Spinal cord (tissue), 10 donors: Measurements from ENCODE around the gene ZCCHC7. TPM values are rescaled to one million over a fixed set of nuclear protein-coding genes. Genes with fewer than 3 reads are reported as not detected.
"Not testable (repeated sequence)": the region's sequence is repeated elsewhere in the genome, so short reads cannot be mapped to it uniquely, and the experiment has no call there.

ENCODE experiments used
- DNase-seq, 6 donors: peaks; one replicate each; pipeline versions ENCODE4 v3.0.0 to v3.0.0-alpha.2; 2013 to 2015; ENCODE audit warnings: low spot score in 6 of 6, low read depth in 4 of 6
- H3K27ac ChIP-seq: one replicate; pipeline ENCODE4 v1.5.1; 2013; ENCODE audit warnings: low read depth, low read length, control low read depth
- H3K27me3 ChIP-seq: one replicate; pipeline ENCODE4 v1.6.1; 2013; ENCODE audit warnings: low read length; ENCODE audit not compliant: control insufficient read depth, insufficient read depth
- H3K36me3 ChIP-seq: one replicate; pipeline ENCODE4 v1.6.1; 2013; ENCODE audit warnings: low read length; ENCODE audit not compliant: control insufficient read depth, insufficient read depth
- H3K4me1 ChIP-seq: one replicate; pipeline ENCODE4 v1.6.1; 2013; ENCODE audit warnings: low read length; ENCODE audit not compliant: control insufficient read depth, insufficient read depth
- H3K4me3 ChIP-seq: one replicate; pipeline ENCODE4 v1.5.1; 2013; ENCODE audit warnings: low read depth, low read length, control low read depth
- H3K9me3 ChIP-seq: one replicate; pipeline ENCODE4 v1.6.1; 2013; ENCODE audit warnings: low read length; ENCODE audit not compliant: control insufficient read depth, insufficient read depth
- WGBS: methylation state at CpG from one replicate; pipeline ENCODE4 v1.1.5; 2013; ENCODE audit warnings: missing lambda C conversion rate; ENCODE audit not compliant: insufficient coverage; 5-methylcytosine and 5-hydroxymethylcytosine counted together
- polyA plus RNA-seq, 2 donors: library from polyadenylated mRNA; unstranded; fragments of 120-200 nt; gene quantifications; one replicate each; pipeline ENCODE4 v1.2.1, GENCODE V29; 2013; ENCODE audit not compliant: insufficient read length in 2 of 2
- total RNA-seq, 2 donors: library from RNA; depleted of rRNA in 1 of 2; stranded (reverse); fragments of 120-200 nt in 1 of 2; fragments of >200 nt in 1 of 2; gene quantifications; one replicate each; pipeline versions ENCODE4 v1.2.3 to v1.2.4, GENCODE V29; 2013 to 2014
- donor health status: healthy.

The ZCCHC7 gene
- total and polyA plus RNA-seq, 4 donors: 14.3 to 26.5 (median 20.1) TPM

- DNase-seq: peak in 1 of 6 donors; percentile 5
- Histone ChIP-seq H3K27me3 (no peaks in the 10 kb centered on the region), H3K4me1 (no peaks in the 10 kb centered on the region), H3K9me3 (no peaks in the 10 kb centered on the region), H3K27ac (no peak overlapping the region), H3K36me3 (no peaks in the 10 kb centered on the region), H3K4me3 (no peak overlapping the region)
- no CpG with 5 or more reads among the region's 1 CpG for WGBS
Measured at GRCh38 chr9:37284636-37285035, 164.3 kb downstream of the ZCCHC7 start.

GRCh38 chr9:37286530-37287175 lies 166.3 kb downstream of the ZCCHC7 start:
- H3K36me3 ChIP-seq: no peaks in the 10 kb centered on the region
- no peak overlapping the region for H3K4me3 ChIP-seq
- DNase-seq: no peak
- no peaks in the 10 kb centered on the region for H3K27me3 ChIP-seq
- no peak overlapping the region for H3K27ac ChIP-seq
- peaks cover 4% of the 10 kb centered on the region for H3K4me1 ChIP-seq
- no CpG with 5 or more reads among the region's 6 CpGs for WGBS
- no peaks in the 10 kb centered on the region for H3K9me3 ChIP-seq

- Histone ChIP-seq H3K4me1 (peaks cover 4% of the 10 kb centered on the region), H3K9me3 (no peaks in the 10 kb centered on the region), H3K36me3 (no peaks in the 10 kb centered on the region), H3K27ac (no peak overlapping the region), H3K27me3 (no peaks in the 10 kb centered on the region), H3K4me3 (no peak overlapping the region)
- DNase-seq: no peak
- no CpG with 5 or more reads among the region's 4 CpGs for WGBS
Measured at GRCh38 chr9:37287317-37287716, 166.9 kb downstream of the ZCCHC7 start.

- DNase-seq: no peak
- H3K27ac ChIP-seq: no peak overlapping the region
- 94% methylated on average over 2 of the region's 4 CpGs for WGBS
Measured at GRCh38 chr9:37289631-37290030, 169.3 kb downstream of the ZCCHC7 start.

DNA sequence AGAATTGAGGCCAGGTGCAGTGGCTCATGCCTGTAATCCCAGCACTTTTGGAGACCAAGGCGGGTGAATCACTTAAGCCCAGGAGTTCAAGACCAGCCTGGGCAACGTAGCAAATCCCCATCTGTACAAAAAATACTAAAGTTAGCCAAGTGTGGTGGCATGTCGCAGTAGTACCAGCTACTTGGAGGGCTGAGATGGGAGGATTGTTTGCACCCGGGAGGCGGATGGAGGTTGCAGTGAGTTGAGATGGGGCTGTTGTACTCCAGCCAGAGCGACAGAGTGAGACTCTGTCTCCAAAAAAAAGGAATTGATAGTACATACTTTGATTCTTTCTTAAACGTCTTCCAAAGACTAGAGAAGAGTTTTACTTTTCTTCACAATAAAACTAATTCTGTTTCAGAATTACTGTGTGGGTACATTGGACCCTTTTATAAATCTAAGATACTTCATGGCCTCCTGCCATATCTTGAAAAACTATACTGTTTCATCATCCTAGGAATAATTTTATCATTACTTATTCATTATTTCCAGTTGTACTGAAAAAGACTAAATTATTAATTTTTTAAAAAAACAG lies 170.1 kb downstream of the ZCCHC7 start:
- Histone ChIP-seq H3K36me3 (no peaks in the 10 kb centered on the region), H3K4me1 (peaks cover 4% of the 10 kb centered on the region), H3K4me3 (no peak overlapping the region), H3K9me3 (no peaks in the 10 kb centered on the region), H3K27me3 (no peaks in the 10 kb centered on the region), H3K27ac (no peak overlapping the region)
- no peak for DNase-seq
- 93% methylated on average over 5 of the region's 7 CpGs for WGBS

More at GRCh38 chr9:37289631-37290030, 169.3 kb downstream of the ZCCHC7 start:
- no peaks in the 10 kb centered on the region for H3K9me3 ChIP-seq
- H3K4me3 ChIP-seq: no peak overlapping the region
- peaks cover 4% of the 10 kb centered on the region for H3K4me1 ChIP-seq
- no peaks in the 10 kb centered on the region for H3K27me3 ChIP-seq
- no peaks in the 10 kb centered on the region for H3K36me3 ChIP-seq

- H3K36me3 ChIP-seq: no peaks in the 10 kb centered on the region
- H3K27me3 ChIP-seq: no peaks in the 10 kb centered on the region
- no CpG with 5 or more reads among the region's 2 CpGs for WGBS
- no peak overlapping the region for H3K4me3 ChIP-seq
- H3K9me3 ChIP-seq: no peaks in the 10 kb centered on the region
- no peak overlapping the region for H3K27ac ChIP-seq
- DNase-seq: peak in 1 of 6 donors; percentile 20
- H3K4me1 ChIP-seq: peaks cover 4% of the 10 kb centered on the region
Measured at GRCh38 chr9:37290940-37291485, 170.6 kb downstream of the ZCCHC7 start.

DNA sequence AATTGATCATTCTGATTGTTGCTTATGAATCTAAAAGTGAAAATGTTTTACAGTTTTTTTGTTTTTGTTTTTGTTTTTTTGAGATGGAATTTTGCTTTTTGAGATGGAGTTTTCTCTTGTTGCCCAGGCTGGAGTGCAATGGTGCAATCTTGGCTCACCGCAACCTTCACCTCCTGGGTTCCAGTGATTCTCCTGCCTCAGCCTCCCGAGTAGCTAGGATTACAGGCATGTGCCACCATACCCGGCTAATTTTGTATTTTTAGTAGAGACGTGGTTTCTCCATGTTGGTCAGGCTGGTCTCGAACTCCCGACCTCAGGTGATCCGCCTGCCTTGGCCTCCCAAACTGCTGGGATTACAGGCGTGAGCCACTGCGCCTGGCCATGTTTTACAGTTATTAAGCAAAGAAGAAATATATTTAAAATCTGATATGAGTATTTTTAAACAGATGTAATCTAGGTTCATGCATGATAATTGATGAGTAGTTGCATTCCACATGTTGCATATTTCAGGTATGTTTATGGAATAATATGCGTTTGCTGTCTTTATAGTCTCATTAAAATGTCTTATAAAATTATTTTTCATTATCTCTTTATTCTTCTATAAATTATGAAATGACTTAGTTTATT lies 171.4 kb downstream of the ZCCHC7 start:
- not testable (repeated sequence) for H3K4me1 ChIP-seq, H3K27me3 ChIP-seq, H3K27ac ChIP-seq, H3K36me3 ChIP-seq, H3K9me3 ChIP-seq, H3K4me3 ChIP-seq, DNase-seq
- WGBS: no CpG with 5 or more reads among the region's 10 CpGs

DNA sequence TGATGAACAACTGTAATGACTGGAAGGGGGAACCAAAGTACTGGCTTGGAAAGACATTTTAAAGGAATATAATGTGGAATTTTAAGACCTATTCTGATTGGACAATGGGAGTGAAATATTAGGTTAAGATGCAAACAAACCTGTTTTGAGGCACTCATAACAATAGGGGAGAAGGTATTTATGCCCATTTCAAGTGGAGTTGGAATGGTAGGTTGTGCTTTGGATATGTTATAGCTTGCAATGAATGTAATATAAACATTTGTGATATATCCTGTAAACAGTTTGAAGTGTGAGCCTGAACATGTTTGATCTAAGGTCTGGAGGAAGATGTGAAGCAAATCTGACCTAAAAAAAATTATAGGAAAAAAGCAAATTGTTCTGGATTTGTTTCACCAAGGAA lies 172.5 kb downstream of the ZCCHC7 start:
- DNase-seq: no peak
- no peaks in the 10 kb centered on the region for H3K27me3 ChIP-seq
- H3K9me3 ChIP-seq: no peaks in the 10 kb centered on the region
- H3K4me3 ChIP-seq: no peak overlapping the region
- H3K36me3 ChIP-seq: no peaks in the 10 kb centered on the region
- H3K4me1 ChIP-seq: peaks cover 4% of the 10 kb centered on the region
- H3K27ac ChIP-seq: no peak overlapping the region

- WGBS: no CpG with 5 or more reads among the region's 3 CpGs
- no peak overlapping the region for H3K4me3 ChIP-seq
- H3K4me1 ChIP-seq: peaks cover 4% of the 10 kb centered on the region
- H3K27ac ChIP-seq: no peak overlapping the region
- no peaks in the 10 kb centered on the region for H3K27me3 ChIP-seq
- peak in 1 of 6 donors; percentile 29 for DNase-seq
- no peaks in the 10 kb centered on the region for H3K36me3 ChIP-seq
- no peaks in the 10 kb centered on the region for H3K9me3 ChIP-seq
Measured at GRCh38 chr9:37293664-37294524, 173.5 kb downstream of the ZCCHC7 start.
